Measurements from ENCODE around the gene NCK2.

NCK2 gene

DNA sequence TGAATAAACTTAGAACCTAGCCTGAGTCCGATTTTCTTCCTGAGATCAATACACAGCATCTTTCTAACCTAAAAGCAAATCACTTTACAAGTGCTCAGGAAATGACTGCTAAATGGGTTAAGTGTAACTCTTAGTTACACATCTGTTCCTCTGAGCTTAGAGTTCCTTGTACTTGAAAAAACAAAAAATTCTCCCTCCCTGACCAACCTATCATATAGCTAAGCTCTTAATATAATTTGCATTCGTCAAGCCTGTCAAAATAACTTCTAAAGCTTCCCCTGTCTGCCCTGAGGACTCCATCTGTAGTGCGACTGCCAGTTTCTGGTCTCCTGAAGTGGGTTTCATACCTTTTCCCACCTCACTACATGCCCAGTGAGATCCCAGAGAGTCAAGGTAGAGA, 190.4 kb downstream of the NCK2 start:
- no peak for DNase-seq

- no peak for DNase-seq
Measured at GRCh38 chr2:105936954-105937353, 192.2 kb downstream of the NCK2 start.

GRCh38 chr2:105937498-105938097, 192.9 kb downstream of the NCK2 start:
- no peak for DNase-seq

Data from NCI-H1105 treated with DMSO at 0.1 percent for 48 hours (cell line).